ENCODE measurements around the gene CCNY.

CCNY gene

DNA sequence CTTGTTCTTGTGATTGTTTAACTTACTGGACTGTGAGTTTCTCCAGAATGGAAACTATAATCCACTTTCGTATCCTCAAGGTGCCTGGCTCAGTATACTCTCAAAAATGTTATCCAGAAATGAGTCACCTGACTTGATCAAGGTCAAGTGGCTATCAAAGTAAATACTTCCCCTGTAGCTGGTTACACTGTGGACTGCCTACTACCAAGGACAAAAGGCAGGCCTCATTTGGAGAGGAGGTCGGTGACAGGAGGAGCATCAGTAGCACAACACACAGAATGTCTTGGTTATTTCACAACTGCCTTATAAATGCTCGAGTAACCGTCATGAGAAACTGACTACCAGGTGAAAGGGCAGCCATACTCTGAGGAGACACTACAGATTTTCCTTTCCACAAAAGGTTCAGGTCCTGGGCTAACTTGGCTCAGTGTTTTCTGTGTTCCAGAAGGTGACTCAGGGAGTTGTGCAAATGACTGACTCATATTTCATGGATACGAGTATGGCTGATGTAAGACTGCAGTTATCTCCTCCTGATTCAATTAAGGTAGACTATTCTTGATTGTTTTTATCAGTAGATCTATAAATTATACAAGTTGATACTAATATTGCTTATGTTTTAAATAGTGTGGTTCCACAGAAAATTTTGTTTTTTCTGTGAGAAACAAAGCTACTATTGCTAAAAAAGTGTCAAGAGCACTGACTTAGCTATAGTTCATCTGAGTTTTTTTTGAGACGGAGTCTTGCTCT, 4.2 kb upstream of the CCNY start:
- DNase-seq (ENCODE audit: low read depth in 1 of 2, low spot score in 1 of 2) = no peak

DNA sequence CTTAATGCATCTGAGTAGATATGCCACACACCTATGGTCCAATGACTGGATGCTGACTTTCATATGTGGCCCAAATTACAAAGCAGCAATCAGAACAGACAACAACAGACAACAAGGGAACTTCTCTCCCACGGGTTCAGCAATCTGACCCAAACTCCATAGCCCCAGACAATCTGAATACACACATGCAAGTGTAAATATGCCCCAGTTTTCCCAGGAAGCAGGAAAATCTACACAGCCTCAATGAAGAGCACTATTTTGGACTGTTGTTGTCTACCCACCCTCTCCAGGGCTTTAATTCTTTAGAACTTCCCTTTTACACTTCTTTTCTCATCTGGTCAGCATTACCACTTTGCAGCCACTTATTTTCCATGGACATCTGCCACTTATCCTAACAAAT, 2.0 kb upstream of the CCNY start:
- no peak for DNase-seq (ENCODE audit: low read depth in 1 of 2, low spot score in 1 of 2)

- DNase-seq (ENCODE audit: low read depth in 1 of 2, low spot score in 1 of 2) = no peak
Measured at GRCh38 chr10:35335133-35336083, 901 bp upstream of the CCNY start.

GRCh38 chr10:35336921-35337823, 863 bp downstream of the CCNY start:
- DNase-seq (ENCODE audit: low read depth in 1 of 2, low spot score in 1 of 2) = no peak

DNA sequence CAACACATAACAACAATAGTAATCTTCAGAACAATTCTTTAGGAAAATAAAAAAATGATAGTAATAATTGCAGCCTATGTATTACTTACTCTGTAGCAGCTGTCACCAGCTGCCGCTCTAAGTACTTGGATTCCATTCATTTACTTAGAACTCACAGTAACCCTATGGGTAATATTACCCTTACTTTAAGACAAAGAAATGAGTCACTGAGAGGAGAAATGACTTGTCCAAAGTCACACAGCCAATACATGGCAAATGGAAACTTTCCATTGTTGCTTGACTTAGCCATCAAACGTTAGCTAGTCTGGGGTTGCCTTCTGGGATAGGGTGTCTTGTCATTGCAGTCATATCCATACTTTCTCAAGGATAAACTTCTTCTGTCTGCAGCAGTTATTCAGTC, 3.6 kb downstream of the CCNY start:
- DNase-seq (ENCODE audit: low read depth in 1 of 2, low spot score in 1 of 2) = peak in 1 of 2 donors; percentile 30

- DNase-seq (ENCODE audit: low read depth in 1 of 2, low spot score in 1 of 2) = no peak
Measured at GRCh38 chr10:35340975-35341374, 4.7 kb downstream of the CCNY start.

GRCh38 chr10:35341521-35341920, 5.2 kb downstream of the CCNY start:
- DNase-seq (ENCODE audit: low read depth in 1 of 2, low spot score in 1 of 2) = peak in 1 of 2 donors; percentile 45

DNA sequence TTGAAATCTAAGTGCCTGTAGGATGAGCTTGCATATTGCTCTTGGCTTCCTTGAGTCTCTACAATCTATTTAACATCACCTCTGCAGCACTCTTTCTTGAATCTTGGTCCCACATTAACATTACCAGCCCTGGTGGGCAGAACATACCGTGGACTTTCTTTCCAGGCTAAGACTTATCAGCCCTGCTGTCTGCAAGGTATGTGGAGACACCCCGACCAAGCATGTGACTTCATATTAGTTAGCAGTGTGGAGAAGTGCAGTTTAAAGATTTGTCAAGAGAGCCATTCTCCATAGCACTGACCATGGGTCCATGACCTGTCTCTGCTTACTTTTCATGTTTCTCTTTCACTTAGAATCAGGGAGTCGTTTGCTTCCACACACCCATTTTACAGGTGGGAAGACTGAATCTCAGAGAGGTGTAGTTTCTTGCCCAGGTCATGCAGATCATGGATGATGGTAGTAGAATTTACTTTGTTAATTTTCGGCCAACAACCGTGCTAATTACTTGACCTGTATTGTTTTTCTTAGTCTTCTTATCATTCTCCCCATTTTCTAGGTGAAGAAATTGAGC, 6.0 kb downstream of the CCNY start:
- no peak for DNase-seq (ENCODE audit: low read depth in 1 of 2, low spot score in 1 of 2)

GRCh38 chr10:35343739-35344138, 7.4 kb downstream of the CCNY start:
- no peak for DNase-seq (ENCODE audit: low read depth in 1 of 2, low spot score in 1 of 2)

- no peak for DNase-seq (ENCODE audit: low read depth in 1 of 2, low spot score in 1 of 2)
Measured at GRCh38 chr10:35345383-35345742, 9.1 kb downstream of the CCNY start.

GRCh38 chr10:35346248-35346647, 9.9 kb downstream of the CCNY start:
- DNase-seq (ENCODE audit: low read depth in 1 of 2, low spot score in 1 of 2) = no peak

DNA sequence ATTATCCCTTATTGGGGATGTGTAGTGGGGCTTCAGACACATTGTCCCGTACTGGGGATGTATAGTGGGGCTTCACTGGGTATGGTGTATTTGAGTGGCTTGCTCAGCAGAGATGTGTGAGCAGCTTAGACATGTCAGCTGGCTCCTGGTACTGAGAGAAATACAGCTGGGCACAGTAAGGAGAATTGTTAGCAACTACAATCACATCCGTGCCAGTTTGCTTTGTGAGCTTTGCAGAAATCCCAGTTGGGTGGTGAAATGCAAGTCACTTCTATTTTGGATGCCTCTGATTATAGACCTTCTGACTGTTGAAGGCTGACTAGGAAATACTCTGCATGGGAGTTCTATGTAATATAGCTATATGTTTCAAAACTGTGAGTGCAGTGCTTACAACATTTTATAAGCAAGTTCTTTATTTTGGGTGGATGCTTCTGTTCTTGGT, 10.8 kb downstream of the CCNY start:
- DNase-seq (ENCODE audit: low read depth in 1 of 2, low spot score in 1 of 2) = no peak

- DNase-seq (ENCODE audit: low read depth in 1 of 2, low spot score in 1 of 2) = no peak
Measured at GRCh38 chr10:35347899-35348608, 11.7 kb downstream of the CCNY start.

- DNase-seq (ENCODE audit: low read depth in 1 of 2, low spot score in 1 of 2) = no peak
Measured at GRCh38 chr10:35348609-35349388, 12.5 kb downstream of the CCNY start.

- DNase-seq (ENCODE audit: low read depth in 1 of 2, low spot score in 1 of 2) = no peak
Measured at GRCh38 chr10:35349389-35349915, 13.1 kb downstream of the CCNY start.

GRCh38 chr10:35351021-35351420, 14.7 kb downstream of the CCNY start:
- DNase-seq (ENCODE audit: low read depth in 1 of 2, low spot score in 1 of 2) = no peak

DNA sequence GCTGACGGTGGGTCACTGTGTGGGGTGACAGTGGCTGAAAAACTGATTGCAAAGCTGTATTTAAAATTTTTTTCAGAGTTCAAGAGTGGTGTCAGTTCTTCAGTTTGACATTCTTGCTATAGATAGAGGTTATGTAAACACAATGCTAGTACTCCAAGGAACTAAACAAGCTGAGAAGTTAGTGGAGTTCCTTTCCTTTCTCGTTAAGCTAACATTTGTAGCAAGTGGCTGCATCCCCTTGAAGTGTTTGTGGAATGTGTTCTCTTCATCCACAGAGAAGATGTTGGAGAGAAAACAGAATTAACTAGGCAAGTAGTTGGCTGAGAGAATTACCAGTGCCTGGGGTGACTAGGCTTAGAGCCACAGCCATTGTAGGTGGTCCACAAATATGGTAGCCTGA, 15.8 kb downstream of the CCNY start:
- no peak for DNase-seq (ENCODE audit: low read depth in 1 of 2, low spot score in 1 of 2)

- no peak for DNase-seq (ENCODE audit: low read depth in 1 of 2, low spot score in 1 of 2)
Measured at GRCh38 chr10:35352512-35352911, 16.2 kb downstream of the CCNY start.

GRCh38 chr10:35353395-35353794, 17.1 kb downstream of the CCNY start:
- no peak for DNase-seq (ENCODE audit: low read depth in 1 of 2, low spot score in 1 of 2)
